ENCODE measurements around the gene KRT40.

DNA sequence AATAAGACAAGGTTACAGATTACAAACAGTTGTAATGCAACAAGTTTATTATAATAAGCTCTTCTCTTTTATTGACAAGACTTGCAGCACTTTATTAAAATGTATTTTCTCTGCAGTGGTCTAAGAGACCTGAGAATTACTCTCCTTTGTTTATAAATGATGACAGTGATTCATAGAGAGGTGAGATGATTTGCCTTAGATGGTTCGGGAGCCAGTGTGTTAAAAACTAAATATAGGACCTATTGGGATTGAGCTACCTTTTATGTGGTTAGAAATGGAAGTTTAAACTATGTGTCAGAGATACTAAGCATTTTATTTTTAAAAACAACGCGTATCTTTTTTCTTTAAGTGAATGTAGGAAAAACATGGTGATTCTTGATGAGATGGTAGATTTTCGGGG is 12.7 kb upstream of the KRT40 start:
- TF ChIP-seq CTCF (IDR thresholded peaks at IDR 0.05) (no peak), POLR2A (IDR thresholded peaks at IDR 0.05) (no peak)
